GM19372 (cell line): ENCODE measurements around the gene PRRT4.
A peak's percentile ranks its signal among the peaks of the same experiment; 100 is the strongest.

Source experiments
- ATAC-seq: cut with Tn5 transposase; IDR thresholded peaks from one replicate; pipeline ENCODE4 v1.9.1; 2021; ENCODE audit warnings: mild to moderate bottlenecking, low read depth, moderate library complexity; ENCODE audit not compliant: unreplicated experiment

PRRT4 gene

GRCh38 chr7:128351296-128352152, 10.0 kb downstream of the PRRT4 start:
- ATAC-seq = no peak

GRCh38 chr7:128350708-128351295, 10.7 kb downstream of the PRRT4 start:
- ATAC-seq = no peak

DNA sequence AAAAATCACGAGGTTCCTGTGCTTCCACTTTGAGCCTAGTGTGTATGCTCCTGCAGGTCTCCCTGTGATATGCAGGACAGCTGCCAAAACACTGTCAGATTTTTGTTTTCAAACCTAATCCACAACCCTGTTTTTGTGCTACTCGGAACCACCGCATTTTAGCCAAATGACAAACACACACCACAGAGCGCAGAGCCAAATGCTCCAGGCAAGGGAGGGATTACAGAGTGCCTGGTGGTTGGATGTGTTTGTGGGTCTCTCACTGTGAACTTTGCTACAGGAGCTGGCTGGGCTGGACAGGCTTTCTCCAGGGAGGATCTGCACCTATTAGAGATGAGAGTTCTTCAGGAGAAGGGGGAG, 12.0 kb downstream of the PRRT4 start:
- ATAC-seq = no peak

DNA sequence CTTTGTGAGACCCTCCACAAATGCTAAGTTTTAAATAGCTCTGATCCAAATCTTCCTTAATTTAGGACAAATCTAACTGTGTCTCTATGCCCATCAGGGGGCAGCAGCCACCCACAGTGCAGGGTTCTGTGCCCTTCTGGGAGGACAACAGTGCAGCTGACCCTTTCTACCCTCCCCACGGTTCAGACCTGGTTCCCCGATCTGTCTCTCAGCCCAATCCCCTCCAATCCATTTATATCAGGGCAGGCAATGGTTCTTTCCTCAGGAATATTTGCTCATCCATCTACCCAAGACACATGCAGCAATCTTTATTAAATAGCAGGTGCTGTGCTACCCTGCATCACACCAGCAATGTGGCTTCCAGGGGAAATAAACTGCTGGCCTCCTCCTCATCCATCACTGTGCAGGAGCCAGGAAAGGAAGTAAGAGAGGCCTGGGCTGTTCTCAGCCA, 13.8 kb downstream of the PRRT4 start:
- ATAC-seq = no peak

GRCh38 chr7:128344431-128344774, 17.1 kb downstream of the PRRT4 start:
- ATAC-seq = no peak

DNA sequence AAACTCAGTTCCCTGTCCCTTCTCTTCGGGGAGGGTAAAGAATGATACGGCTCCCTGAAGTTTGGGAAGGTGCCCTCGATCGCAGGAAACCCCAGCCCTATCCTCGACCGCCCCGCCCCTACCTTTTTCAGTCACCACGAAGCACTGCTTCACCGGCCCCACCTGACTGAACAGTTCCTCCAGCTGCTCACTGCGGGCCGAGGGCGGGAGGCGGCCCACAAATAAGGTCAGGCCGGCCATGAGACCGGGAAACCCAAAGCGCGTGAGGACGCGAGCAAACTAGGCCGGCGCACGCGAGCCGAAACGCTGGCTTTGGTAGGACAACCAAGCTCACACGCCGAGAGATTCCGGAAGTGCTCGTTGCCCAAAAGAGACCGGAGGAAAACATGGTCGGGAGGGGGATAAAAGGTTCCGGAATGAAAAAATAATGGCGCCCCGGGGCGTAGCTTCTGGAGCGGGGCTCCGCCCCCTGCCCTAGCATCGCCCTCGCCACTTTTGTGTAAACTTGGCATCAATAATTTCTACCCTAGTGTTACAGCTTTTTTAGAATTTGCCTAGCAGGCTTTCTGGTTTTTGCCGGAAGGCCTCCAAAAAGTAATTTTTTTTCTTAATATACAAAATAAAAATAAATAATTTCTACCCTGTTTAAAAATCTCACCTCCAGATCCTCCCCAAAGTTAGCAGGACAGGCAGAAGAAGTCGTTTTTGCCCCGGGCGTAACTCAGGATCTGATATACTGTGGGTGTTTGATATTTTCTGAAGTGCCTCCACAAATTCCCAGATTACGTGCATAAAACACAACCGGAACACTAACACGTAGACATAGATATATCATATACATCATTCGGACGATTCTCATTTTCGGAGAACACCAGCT, 17.7 kb downstream of the PRRT4 start, which contains the start of gene RBM28:
Gene RBM28, minus strand, starts transcription at position 355 of the 877 bp plus-strand sequence. Its CDS starts 115 bp downstream, at position 240.
- peak; percentile 94 for ATAC-seq

DNA sequence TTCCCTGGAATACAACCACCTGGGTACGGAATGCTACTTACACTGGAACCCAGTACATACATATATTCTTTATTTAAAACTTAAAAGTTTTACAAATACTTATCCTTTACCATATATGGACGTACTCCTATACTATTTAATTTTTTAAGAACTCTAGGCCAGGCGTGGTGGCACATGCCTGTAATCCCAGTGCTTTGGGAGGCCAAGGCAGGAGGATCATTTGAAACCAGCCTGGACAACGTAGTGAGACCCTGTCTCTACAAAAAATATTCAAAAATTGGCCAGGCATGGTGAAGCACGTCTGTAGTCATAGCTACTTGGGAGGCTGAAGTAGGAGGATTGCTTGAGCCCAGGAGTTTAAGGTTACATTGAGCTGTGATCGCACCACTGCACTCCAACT, 19.8 kb downstream of the PRRT4 start:
- no peak for ATAC-seq

- no peak for ATAC-seq
Measured at GRCh38 chr7:128335730-128336129, 25.8 kb downstream of the PRRT4 start.

GRCh38 chr7:128324368-128324680, 37.2 kb downstream of the PRRT4 start:
- ATAC-seq = no peak

GRCh38 chr7:128323459-128324367, 37.8 kb downstream of the PRRT4 start:
- ATAC-seq = no peak

DNA sequence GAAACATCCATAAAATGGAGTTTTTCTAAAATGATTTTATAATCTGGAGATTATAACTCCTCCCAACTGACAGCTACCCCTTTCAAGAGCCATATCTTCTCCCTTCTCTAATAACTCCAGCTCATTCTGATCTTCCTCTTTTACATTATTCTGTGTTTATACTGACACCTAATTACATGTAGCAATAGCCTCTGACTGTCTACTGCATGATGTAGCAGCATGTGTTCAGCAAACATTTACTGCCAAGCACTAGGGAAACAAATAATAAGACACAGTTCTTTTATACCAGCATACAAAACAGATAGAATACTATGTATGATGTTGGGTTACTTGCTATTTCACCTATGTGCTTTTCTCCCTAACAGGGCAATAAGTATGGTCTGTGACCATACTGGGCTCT, 38.5 kb downstream of the PRRT4 start:
- ATAC-seq = no peak

DNA sequence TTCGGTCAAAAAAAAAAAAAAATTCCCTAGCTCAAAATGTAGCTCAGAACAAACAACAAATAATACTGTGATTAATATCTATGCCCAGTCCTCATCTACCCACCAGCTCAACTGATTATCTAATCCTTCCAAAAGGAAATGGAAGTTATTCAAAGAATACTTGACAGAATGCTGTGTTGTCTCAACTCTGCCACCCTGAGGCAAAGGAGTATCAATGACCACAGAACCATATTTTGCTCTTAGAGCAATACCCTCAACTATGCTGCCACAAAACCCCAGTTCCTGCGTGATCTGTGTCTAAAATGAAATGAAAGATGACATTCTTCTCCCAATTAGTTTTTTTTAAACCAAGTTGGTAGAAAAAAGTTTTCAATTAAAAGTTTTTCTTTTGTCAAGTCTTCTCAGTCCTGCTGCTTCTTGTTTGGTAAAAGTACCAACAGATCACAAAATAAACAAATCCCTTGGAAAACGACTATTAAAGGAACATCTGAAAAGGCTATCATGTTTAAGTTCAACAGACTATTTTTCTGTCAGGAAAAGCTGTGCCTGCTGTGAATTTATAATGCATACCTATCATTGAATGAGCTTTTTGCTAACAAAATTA, 39.3 kb downstream of the PRRT4 start:
- no peak for ATAC-seq

DNA sequence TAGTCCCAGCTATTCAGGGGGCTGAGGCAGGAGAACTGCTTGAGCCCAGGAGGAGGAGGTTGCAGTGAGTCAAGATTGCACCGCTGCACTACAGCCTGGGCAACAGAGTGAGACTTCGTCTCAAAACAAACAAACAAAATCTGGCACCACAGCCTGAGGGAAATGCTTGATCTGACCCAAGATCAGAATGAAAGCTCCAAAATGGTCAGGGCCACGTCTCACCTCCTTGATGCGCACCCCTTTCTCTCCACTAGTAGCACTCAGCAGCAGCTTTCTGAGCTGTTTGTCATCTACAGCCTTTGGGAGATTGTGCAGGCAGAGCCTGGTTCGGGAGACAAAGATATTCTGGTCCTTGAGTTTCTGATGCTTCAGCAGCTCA, 40.5 kb downstream of the PRRT4 start:
- no peak for ATAC-seq

DNA sequence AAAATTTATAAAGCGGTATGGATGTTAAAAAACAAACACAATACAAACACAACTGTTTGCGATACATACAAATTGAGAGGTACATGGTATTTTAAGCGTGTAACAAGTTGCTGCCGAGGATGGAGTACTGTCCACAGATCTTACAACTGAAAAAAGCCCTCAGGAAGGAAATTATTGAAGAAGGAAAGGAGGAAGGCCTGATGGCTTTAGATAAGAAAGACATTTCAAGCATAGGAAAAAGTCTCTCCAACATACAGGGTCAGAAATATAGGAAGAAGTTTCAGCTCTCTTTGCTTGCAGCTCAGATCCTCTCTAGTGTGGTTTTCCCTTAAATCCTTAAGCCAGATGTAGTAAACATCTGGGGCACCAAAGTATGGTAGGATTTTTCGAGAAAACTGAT, 42.8 kb downstream of the PRRT4 start:
- ATAC-seq = no peak

DNA sequence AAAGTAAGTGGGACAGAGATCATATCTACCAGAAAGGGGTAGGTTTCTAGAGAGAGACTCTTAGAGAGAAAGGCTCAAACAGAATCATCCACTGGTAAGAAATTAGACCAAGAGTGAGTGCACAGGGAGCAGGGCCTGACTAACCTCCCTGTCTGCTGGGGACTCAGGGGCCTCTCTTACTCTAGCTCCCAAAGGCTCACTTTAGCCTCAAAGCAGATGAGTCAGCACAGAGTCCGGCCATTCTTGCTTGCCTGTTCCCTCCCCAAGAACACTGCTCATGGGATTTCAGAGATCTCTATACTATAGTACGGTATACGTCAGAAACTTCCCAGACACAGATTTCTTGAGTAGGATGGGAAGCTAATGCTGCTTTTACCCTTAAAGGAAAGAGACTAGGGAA, 50.5 kb downstream of the PRRT4 start:
- ATAC-seq = no peak

- ATAC-seq = no peak
Measured at GRCh38 chr7:128310499-128310898, 51.0 kb downstream of the PRRT4 start.

DNA sequence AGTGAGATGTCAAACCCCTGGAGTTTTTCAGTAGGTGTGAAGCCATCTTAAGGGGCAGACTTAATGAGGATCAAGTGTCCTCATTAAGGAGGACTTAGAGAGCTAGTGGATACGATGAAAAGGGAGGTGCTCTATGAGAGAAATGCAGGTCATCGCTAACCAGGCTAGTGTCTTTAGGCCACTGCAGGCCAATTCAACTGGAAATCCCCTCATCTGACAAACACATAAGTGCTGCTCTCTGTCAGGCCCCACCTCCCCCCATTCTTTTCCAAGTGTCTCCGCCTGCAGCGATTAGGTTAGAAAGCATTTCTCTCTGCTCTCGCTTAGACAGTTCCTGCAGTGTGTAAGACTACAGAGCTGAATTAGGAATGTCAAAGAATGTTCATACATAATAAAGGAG, 51.5 kb downstream of the PRRT4 start:
- ATAC-seq = no peak

- no peak for ATAC-seq
Measured at GRCh38 chr7:128309124-128309523, 52.4 kb downstream of the PRRT4 start.

GRCh38 chr7:128307061-128307460, 54.4 kb downstream of the PRRT4 start:
- no peak for ATAC-seq

- no peak for ATAC-seq
Measured at GRCh38 chr7:128304212-128304611, 57.3 kb downstream of the PRRT4 start.
